Right forelimb (tissue), 1 donor: ENCODE results near the gene KCNG2.
A peak's percentile ranks its signal among the peaks of the same experiment; 100 is the strongest.

ENCODE experiments used
- DNase-seq: peaks from one replicate; pipeline ENCODE4 v3.0.0-alpha.2; 2018

The KCNG2 gene

GRCh38 chr18:79945118-79946042 is 147.6 kb downstream of the KCNG2 start:
- DNase-seq, result no peak

DNA sequence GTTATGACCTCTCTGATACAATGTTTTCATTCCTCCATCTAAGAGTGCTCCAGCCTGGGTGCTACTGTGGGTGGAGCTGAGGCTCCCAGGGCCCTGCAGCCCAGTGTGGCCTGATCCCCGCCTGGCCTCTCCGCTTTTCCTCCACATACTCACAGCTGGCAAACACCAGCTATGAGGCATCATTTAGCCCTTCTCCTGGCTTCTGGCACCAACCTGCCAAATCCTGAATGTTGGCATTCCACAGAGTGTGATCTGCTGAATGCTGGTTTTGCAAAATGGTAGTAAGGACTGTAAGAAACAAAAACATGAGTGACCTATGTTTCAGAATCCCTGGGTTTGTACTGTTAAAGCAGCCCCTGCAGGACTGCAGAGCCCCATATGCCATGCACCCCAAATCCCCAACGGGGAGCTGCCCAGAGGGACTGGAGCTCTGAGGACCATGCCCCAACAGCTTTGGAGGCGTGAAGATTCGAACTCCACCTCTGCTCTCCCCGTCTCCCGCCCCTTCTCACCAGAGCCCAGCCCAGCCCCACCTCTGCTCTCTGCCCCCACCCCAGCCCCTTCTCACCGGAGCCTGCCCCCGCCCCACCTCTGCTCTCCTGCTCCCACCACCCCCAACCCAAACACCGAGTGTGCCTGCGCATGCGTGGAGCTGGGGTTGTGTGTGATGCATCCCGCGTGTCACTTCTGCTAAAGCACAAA is 149.5 kb downstream of the KCNG2 start:
- DNase-seq, result peak; percentile 24

DNA sequence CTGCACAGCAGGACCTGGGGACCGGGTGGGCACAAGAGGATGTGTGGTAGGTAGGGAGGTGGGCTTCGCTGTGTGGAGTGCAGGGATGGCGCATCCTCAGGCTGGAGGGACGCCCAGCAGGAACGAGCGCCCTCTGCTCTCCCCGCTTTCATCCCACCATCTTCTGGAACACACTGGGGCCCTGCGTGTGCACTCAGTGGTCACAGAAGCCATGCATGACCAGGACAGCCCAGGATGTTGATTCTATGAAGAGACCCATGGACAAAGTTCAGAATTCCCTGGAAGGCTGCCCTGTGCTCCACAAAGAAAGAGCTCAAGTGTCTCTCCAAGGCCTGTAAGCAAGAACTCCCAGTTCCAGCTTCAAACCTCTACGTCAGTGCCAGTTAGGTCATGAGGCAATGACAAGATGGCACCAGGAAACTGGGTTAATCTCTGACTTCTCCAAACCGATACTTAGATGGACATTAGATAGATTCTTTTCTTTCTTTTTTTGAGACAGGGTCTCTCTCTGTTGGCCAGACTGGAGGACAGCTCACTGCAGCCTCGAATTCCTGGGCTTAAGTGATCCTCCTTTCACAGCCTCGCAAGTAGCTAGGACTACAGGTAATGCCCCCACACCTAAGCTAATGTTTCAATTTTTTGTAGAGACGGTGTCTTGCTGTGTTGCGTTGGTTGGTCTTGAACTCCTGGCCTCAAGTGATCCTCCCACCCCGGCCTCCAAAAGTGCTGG is 150.3 kb downstream of the KCNG2 start:
- DNase-seq, result peak; percentile 2

DNA sequence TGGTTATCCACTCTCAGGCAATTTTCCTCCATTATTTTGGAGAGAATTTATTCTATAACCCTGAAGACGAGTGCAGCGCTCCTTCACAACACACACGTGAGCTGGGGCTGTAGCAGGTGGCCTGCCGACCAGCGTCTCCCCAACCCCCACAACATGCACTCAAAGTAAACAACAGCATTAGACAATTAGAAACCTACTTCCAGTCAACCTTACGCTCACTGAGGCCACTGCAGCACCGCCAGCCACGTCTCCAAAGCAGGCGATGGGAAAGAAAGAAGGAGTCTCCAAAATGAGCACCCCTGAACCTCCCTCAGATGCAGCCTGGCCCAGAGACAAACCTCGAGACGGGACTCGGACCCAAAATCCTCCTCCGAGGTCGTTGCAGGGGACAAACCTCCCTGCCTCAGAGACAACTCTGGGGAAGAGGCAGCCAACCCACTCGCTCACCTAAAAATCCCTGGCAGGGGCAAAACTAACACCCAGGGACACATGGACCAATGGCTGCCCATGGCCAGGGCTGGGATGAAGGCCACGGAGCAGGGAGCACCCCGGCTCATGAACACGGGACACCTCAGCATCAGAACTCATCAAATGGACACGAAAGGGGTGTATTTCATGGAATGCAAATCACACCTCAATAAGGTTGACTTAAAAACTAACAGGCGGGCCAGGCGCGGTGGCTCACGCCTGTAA is 151.1 kb downstream of the KCNG2 start:
- peak; percentile 32 for DNase-seq
